ENCODE data around the gene TOP2B.

Gene TOP2B

DNA sequence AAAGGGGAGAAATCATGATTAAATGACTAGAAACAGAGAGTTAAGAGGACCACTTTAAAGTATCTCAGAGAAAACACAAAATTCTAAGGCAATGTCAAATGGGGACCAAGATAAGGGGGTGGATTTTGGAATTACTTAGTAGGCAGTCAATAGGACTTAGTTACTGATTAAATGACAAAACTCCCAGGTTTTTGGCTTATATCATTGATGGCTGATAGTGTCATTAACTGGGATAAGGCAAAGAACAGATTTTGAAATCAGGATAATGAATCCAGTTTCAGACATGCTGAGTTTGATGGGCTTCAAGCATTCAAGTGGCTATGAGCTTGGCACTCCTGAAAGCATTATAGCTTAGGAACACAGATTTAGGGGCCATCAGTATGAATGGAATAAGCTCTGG lies 53.9 kb downstream of the TOP2B start (continued):
- TF ChIP-seq ZNF18 (tag by site-specific recombination; IDR thresholded peaks at IDR 0.05) (no peak), ZNF10 (tag by site-specific recombination; IDR thresholded peaks at IDR 0.05) (no peak), GLI2 (tag by site-specific recombination; IDR thresholded peaks at IDR 0.05; ENCODE audit: borderline replicate concordance, low read depth) (no peak), ZNF488 (tag by site-specific recombination; IDR thresholded peaks at IDR 0.05) (no peak)

- TF ChIP-seq ZNF791 (tag by site-specific recombination; IDR thresholded peaks at IDR 0.05), result no peak
- TF ChIP-seq ZNF610 (tag by site-specific recombination; IDR thresholded peaks at IDR 0.05; ENCODE audit: borderline replicate concordance), result no peak
- no peak for TF ChIP-seq ZNF184 (tag by site-specific recombination; IDR thresholded peaks at IDR 0.05)
- TF ChIP-seq HOXA7 (CRISPR knock-in tag; IDR thresholded peaks at IDR 0.05; ENCODE audit: borderline replicate concordance), result no peak
- TF ChIP-seq TRIM28 (IDR thresholded peaks at IDR 0.05; ENCODE audit: borderline replicate concordance, low read length), result no peak
- no peak for TF ChIP-seq ZNF518A (tag by site-specific recombination; conservative IDR thresholded peaks at IDR 0.05; ENCODE audit: low read depth)
- TF ChIP-seq OSR2 (tag by site-specific recombination; IDR thresholded peaks at IDR 0.05), result no peak
- TF ChIP-seq ZNF580 (tag by site-specific recombination; IDR thresholded peaks at IDR 0.05), result no peak
- TF ChIP-seq REPIN1 (tag by site-specific recombination; IDR thresholded peaks at IDR 0.05; ENCODE audit: low read depth), result no peak
- TF ChIP-seq FEZF1 (tag by site-specific recombination; IDR thresholded peaks at IDR 0.05), result no peak
- TF ChIP-seq ZNF660 (tag by site-specific recombination; IDR thresholded peaks at IDR 0.05), result no peak
- TF ChIP-seq ZNF664 (tag by site-specific recombination; IDR thresholded peaks at IDR 0.05), result no peak
- TF ChIP-seq ZNF548 (tag by site-specific recombination; IDR thresholded peaks at IDR 0.05), result no peak
- TF ChIP-seq ZNF266 (tag by site-specific recombination; IDR thresholded peaks at IDR 0.05; ENCODE audit: low read depth), result no peak
- no peak for TF ChIP-seq ZBTB17 (tag by site-specific recombination; IDR thresholded peaks at IDR 0.05)
- TF ChIP-seq, protein P1, sequence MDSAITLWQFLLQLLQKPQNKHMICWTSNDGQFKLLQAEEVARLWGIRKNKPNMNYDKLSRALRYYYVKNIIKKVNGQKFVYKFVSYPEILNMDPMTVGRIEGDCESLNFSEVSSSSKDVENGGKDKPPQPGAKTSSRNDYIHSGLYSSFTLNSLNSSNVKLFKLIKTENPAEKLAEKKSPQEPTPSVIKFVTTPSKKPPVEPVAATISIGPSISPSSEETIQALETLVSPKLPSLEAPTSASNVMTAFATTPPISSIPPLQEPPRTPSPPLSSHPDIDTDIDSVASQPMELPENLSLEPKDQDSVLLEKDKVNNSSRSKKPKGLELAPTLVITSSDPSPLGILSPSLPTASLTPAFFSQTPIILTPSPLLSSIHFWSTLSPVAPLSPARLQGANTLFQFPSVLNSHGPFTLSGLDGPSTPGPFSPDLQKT (IDR thresholded peaks at IDR 0.05; ENCODE audit: borderline replicate concordance, low read depth, low read length), result no peak
- TF ChIP-seq ZNF416 (tag by site-specific recombination; IDR thresholded peaks at IDR 0.05), result no peak
- Histone ChIP-seq H3K4me3 (ENCODE audit: low read depth, low read length) (no peak overlapping the region), H3K27ac (ENCODE audit: extremely low read depth, low read depth, low read length) (no peak overlapping the region), H3K9me3 (ENCODE audit: control insufficient read depth, insufficient read depth, low read depth, low read length) (no peaks in the 10 kb centered on the region), H3K36me3 (ENCODE audit: control insufficient read depth in 2 of 2, insufficient read depth in 1 of 2, low read length in 2 of 2) (peaks cover 26 to 74% of the 10 kb centered on the region in 2 experiments), H3K4me1 (ENCODE audit: control insufficient read depth, insufficient read depth, low read length) (no peaks in the 10 kb centered on the region)
- ChIA-PET CTCF (no interaction called here), POLR2A (no interaction called here)
Measured at GRCh38 chr3:25610167-25610566, 54.5 kb downstream of the TOP2B start.

Data from HEK293 (cell line).